ENCODE results near the gene CLCN5. TPM values are rescaled to one million over a fixed set of nuclear protein-coding genes. Genes with fewer than 3 reads are reported as not detected.
A peak's percentile ranks its signal among the peaks of the same experiment; 100 is the strongest.

Gene CLCN5
- total and polyA plus RNA-seq, 10 of the 15 experiments (the other 5 are each of a cell fraction or from before 2014, with no cell fraction given): 0.33 to 3.8 (median 2.6) TPM

- peak; percentile 14; the same call in 1 of the 3 replicates for ATAC-seq
- Histone ChIP-seq H3K4me1 (ENCODE audit: control insufficient read depth, insufficient read depth, low read length) (no peaks in the 10 kb centered on the region), H4K20me1 (ENCODE audit: control insufficient read depth, insufficient read depth) (no peaks in the 10 kb centered on the region), H3K79me2 (ENCODE audit: control insufficient read depth, insufficient read depth, low read length) (no peaks in the 10 kb centered on the region), H3K27ac (ENCODE audit: control insufficient read depth, insufficient read depth) (no peak overlapping the region), H3K4me3 (no peak overlapping the region), H2AFZ (ENCODE audit: control insufficient read depth, low read depth, low read length) (no peak overlapping the region), H3K9ac (ENCODE audit: control insufficient read depth, insufficient read depth, low read length) (no peak overlapping the region), H3K4me2 (ENCODE audit: control insufficient read depth, insufficient read depth) (no peak overlapping the region), H3K27me3 (replicated peaks in 1 of 2; ENCODE audit: control insufficient read depth in 2 of 2, insufficient read depth in 2 of 2, low read length in 1 of 2) (no peaks in the 10 kb centered on the region), H3K36me3 (ENCODE audit: control insufficient read depth in 2 of 2, insufficient read depth in 2 of 2, low read length in 1 of 2) (no peaks in the 10 kb centered on the region), H3K9me3 (replicated peaks; ENCODE audit: control insufficient read depth, insufficient read depth, low read length) (no peaks in the 10 kb centered on the region)
- DNase-seq (ENCODE audit: low read depth, low spot score): no peak
- ChIA-PET SMC1A (ENCODE audit: uncharacterized antibody, unreplicated experiment) (interaction anchor here (1.6 to 2.9 kb wide), 2 partner anchors 23 to 54 kb away, joined by 4 to 10 read pairs; no protein-coding TSS in a partner anchor), RAD21 (ENCODE audit: unreplicated experiment) (interaction anchor here (1.2 kb wide), 1 partner anchor 56 kb away, joined by 4 read pairs; the partner anchor contains the start of gene CLCN5), CTCF (interaction anchor here (1.7 kb wide), 1 partner anchor 93 kb away, joined by 5 read pairs; no protein-coding TSS in a partner anchor), POLR2A (interaction anchor here (0.8 kb wide), 1 partner anchor 56 kb away, joined by 3 read pairs; the partner anchor contains the start of gene CLCN5)
- no TSS peak for BruUV-seq (replicated peaks)
- FAIRE-seq: no peak
- 58% methylated on average over 2 of the region's 2 CpGs for WGBS (ENCODE audit: insufficient coverage, insufficient replicate concordance, low lambda C conversion rate, missing lambda C conversion rate)
- in situ Hi-C loops (cut with MboI) (no loop called here), intact Hi-C loops (cut with micrococcal nuclease; ENCODE audit: unreplicated experiment) (no loop called here)
- TF ChIP-seq ZNF24 (IDR thresholded peaks at IDR 0.05): no peak
- TF ChIP-seq FOS (IDR thresholded peaks at IDR 0.05; ENCODE audit: borderline replicate concordance, extremely low read depth, insufficient read length): no peak
- TF ChIP-seq IKZF2 (IDR thresholded peaks at IDR 0.05): no peak
- TF ChIP-seq SPI1 (IDR thresholded peaks at IDR 0.05; ENCODE audit: borderline replicate concordance, insufficient read depth, low read depth, low read length): no peak
- TF ChIP-seq TARDBP (IDR thresholded peaks at IDR 0.05; ENCODE audit: borderline replicate concordance): no peak
Observed at GRCh38 chrX:49978176-49978575, 55.8 kb downstream of the CLCN5 start.

- BruUV-seq (replicated peaks): no TSS peak
- H3K27me3 ChIP-seq (replicated peaks in 1 of 2; ENCODE audit: control insufficient read depth in 2 of 2, insufficient read depth in 2 of 2, low read length in 1 of 2): no peaks in the 10 kb centered on the region
- ChIA-PET RAD21 (ENCODE audit: unreplicated experiment) (no interaction called here), SMC1A (ENCODE audit: uncharacterized antibody, unreplicated experiment) (no interaction called here), POLR2A (no interaction called here), CTCF (no interaction called here)
- H3K4me2 ChIP-seq (ENCODE audit: control insufficient read depth, insufficient read depth): no peak overlapping the region
- no peaks in the 10 kb centered on the region for H3K79me2 ChIP-seq (ENCODE audit: control insufficient read depth, insufficient read depth, low read length)
- H2AFZ ChIP-seq (ENCODE audit: control insufficient read depth, low read depth, low read length): no peak overlapping the region
- intact Hi-C loops (cut with micrococcal nuclease; ENCODE audit: unreplicated experiment) (no loop called here), in situ Hi-C loops (cut with MboI) (no loop called here)
- H4K20me1 ChIP-seq (ENCODE audit: control insufficient read depth, insufficient read depth): no peaks in the 10 kb centered on the region
- FAIRE-seq (no peak), DNase-seq (ENCODE audit: low read depth, low spot score) (no peak), ATAC-seq (no peak)
- no peak overlapping the region for H3K4me3 ChIP-seq
- no peak overlapping the region for H3K9ac ChIP-seq (ENCODE audit: control insufficient read depth, insufficient read depth, low read length)
- no peak overlapping the region for H3K27ac ChIP-seq (ENCODE audit: control insufficient read depth, insufficient read depth)
- H3K36me3 ChIP-seq (ENCODE audit: control insufficient read depth in 2 of 2, insufficient read depth in 2 of 2, low read length in 1 of 2): no peaks in the 10 kb centered on the region
- H3K4me1 ChIP-seq (ENCODE audit: control insufficient read depth, insufficient read depth, low read length): no peaks in the 10 kb centered on the region
- H3K9me3 ChIP-seq (replicated peaks; ENCODE audit: control insufficient read depth, insufficient read depth, low read length): no peaks in the 10 kb centered on the region
- 64% methylated on average over 3 of the region's 3 CpGs for WGBS (ENCODE audit: insufficient coverage, insufficient replicate concordance, low lambda C conversion rate, missing lambda C conversion rate)
- TF ChIP-seq ZNF622 (IDR thresholded peaks at IDR 0.05) (no peak), EED (IDR thresholded peaks at IDR 0.05; ENCODE audit: low read depth) (no peak), HSF1 (IDR thresholded peaks at IDR 0.05; ENCODE audit: low read depth, low read length) (no peak), CHD4 (IDR thresholded peaks at IDR 0.05) (no peak), ZSCAN29 (IDR thresholded peaks at IDR 0.05) (no peak), IKZF2 (IDR thresholded peaks at IDR 0.05) (no peak), ZNF207 (IDR thresholded peaks at IDR 0.05; ENCODE audit: borderline replicate concordance) (no peak), GABPA (IDR thresholded peaks at IDR 0.05; ENCODE audit: low read depth) (no peak)
- TF ChIP-seq, protein P1, sequence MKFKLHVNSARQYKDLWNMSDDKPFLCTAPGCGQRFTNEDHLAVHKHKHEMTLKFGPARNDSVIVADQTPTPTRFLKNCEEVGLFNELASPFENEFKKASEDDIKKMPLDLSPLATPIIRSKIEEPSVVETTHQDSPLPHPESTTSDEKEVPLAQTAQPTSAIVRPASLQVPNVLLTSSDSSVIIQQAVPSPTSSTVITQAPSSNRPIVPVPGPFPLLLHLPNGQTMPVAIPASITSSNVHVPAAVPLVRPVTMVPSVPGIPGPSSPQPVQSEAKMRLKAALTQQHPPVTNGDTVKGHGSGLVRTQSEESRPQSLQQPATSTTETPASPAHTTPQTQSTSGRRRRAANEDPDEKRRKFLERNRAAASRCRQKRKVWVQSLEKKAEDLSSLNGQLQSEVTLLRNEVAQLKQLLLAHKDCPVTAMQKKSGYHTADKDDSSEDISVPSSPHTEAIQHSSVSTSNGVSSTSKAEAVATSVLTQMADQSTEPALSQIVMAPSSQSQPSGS (IDR thresholded peaks at IDR 0.05; ENCODE audit: low read length): no peak
- TF ChIP-seq, protein P2, sequence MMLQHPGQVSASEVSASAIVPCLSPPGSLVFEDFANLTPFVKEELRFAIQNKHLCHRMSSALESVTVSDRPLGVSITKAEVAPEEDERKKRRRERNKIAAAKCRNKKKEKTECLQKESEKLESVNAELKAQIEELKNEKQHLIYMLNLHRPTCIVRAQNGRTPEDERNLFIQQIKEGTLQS (IDR thresholded peaks at IDR 0.05; ENCODE audit: borderline replicate concordance, extremely low read depth, low read depth, low read length): no peak
- TF ChIP-seq, protein P3, sequence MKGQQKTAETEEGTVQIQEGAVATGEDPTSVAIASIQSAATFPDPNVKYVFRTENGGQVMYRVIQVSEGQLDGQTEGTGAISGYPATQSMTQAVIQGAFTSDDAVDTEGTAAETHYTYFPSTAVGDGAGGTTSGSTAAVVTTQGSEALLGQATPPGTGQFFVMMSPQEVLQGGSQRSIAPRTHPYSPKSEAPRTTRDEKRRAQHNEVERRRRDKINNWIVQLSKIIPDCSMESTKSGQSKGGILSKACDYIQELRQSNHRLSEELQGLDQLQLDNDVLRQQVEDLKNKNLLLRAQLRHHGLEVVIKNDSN (IDR thresholded peaks at IDR 0.05; ENCODE audit: borderline replicate concordance, extremely low read length, insufficient read depth, low read depth, low read length): no peak
Observed at GRCh38 chrX:49986058-49986457, 63.7 kb downstream of the CLCN5 start.
